Astrocyte (in vitro differentiated cells and primary cell): ENCODE results near the gene E4F1.

ENCODE experiments used
- CTCF ChIP-seq: IDR thresholded peaks from 2 replicates; pipeline ENCODE4 v1.5.1; 2011; ENCODE audit warnings: low read depth, mild to moderate bottlenecking, inconsistent platforms, low read length, moderate library complexity; ENCODE audit not compliant: insufficient read depth
- EZH2 ChIP-seq: IDR thresholded peaks from 2 replicates; pipeline ENCODE4 v1.6.1; 2012; ENCODE audit warnings: mild to moderate bottlenecking, low read length, inconsistent platforms; ENCODE audit not compliant: insufficient read depth

DNA sequence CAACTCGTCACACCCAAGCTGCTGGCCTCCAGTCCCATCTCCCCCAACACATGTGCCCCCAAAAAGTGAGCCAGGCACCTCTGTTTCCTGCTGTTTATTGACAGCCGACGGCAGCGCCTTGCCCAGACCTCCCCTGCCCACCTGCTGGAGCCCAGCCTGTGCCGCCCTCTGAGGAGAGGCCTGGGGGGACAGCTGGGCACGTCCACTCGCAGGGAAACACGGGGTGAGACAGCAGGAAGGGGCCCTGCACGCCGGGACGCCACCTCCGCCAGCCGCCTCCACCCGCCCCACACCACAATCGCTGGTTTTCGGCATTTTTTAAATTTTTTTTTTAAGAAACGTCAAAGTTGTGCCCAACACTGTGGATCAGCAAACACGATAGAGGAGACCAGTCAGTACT is 46.3 kb upstream of the E4F1 start:
- TF ChIP-seq CTCF, result no peak
- no peak for TF ChIP-seq EZH2
